ENCODE measurements around the gene RAB20. TPM values are rescaled to one million over a fixed set of nuclear protein-coding genes. Genes with fewer than 3 reads are reported as not detected.
"Not testable (repeated sequence)": the region's sequence is repeated elsewhere in the genome, so short reads cannot be mapped to it uniquely, and the experiment has no call there.

The RAB20 gene
- polyA plus RNA-seq, 1 donor from 2014 or later, result not detected

GRCh38 chr13:110572778-110573118 is 11.2 kb upstream of the RAB20 start:
- Histone ChIP-seq H3K9ac (ENCODE audit: low read length) (no peak overlapping the region), H3K9me2 (ENCODE audit: insufficient read depth, low read length) (no peaks in the 10 kb centered on the region), H3K79me2 (replicated peaks; ENCODE audit: insufficient read depth, low read length) (no peaks in the 10 kb centered on the region), H3K27ac (ENCODE audit: low read length) (no peak overlapping the region), H3K9me3 (ENCODE audit: low read length) (no peaks in the 10 kb centered on the region), H3K4me3 (ENCODE audit: low read length) (no peak overlapping the region), H2AFZ (ENCODE audit: low read depth, low read length) (no peak overlapping the region), H3K36me3 (ENCODE audit: insufficient read depth, low read length) (no peaks in the 10 kb centered on the region), H4K20me1 (ENCODE audit: insufficient read depth) (no peaks in the 10 kb centered on the region), H3K27me3 (ENCODE audit: insufficient read depth, low read depth, low read length) (no peaks in the 10 kb centered on the region), H3K4me2 (ENCODE audit: low read length) (no peak overlapping the region), H3F3A (ENCODE audit: insufficient read depth, low read length, poor library complexity, severe bottlenecking) (no peaks in the 10 kb centered on the region)
- TF ChIP-seq EP300 (conservative IDR thresholded peaks at IDR 0.05; ENCODE audit: poor library complexity, severe bottlenecking), result no peak
- no peak for TF ChIP-seq EZH2 (IDR thresholded peaks at IDR 0.05; ENCODE audit: borderline replicate concordance, insufficient read depth, low read length, poor library complexity, severe bottlenecking)
- TF ChIP-seq SMC3 (conservative IDR thresholded peaks at IDR 0.05; ENCODE audit: poor library complexity), result no peak
- TF ChIP-seq POLR2AphosphoS5 (IDR thresholded peaks at IDR 0.05), result no peak

GRCh38 chr13:110571896-110572777 is 10.6 kb upstream of the RAB20 start:
- H3K36me3 ChIP-seq (ENCODE audit: insufficient read depth, low read length), result no peaks in the 10 kb centered on the region
- no peaks in the 10 kb centered on the region for H3K27me3 ChIP-seq (ENCODE audit: insufficient read depth, low read depth, low read length)
- no peak overlapping the region for H3K4me3 ChIP-seq (ENCODE audit: low read length)
- no peaks in the 10 kb centered on the region for H3K9me2 ChIP-seq (ENCODE audit: insufficient read depth, low read length)
- no peak overlapping the region for H2AFZ ChIP-seq (ENCODE audit: low read depth, low read length)
- H3K27ac ChIP-seq (ENCODE audit: low read length), result no peak overlapping the region
- no peaks in the 10 kb centered on the region for H3K9me3 ChIP-seq (ENCODE audit: low read length)
- no peak for TF ChIP-seq POLR2AphosphoS5 (IDR thresholded peaks at IDR 0.05)
- H3K9ac ChIP-seq (ENCODE audit: low read length), result no peak overlapping the region
- no peaks in the 10 kb centered on the region for H3K79me2 ChIP-seq (replicated peaks; ENCODE audit: insufficient read depth, low read length)
- no peak overlapping the region for H3K4me2 ChIP-seq (ENCODE audit: low read length)
- no peaks in the 10 kb centered on the region for H4K20me1 ChIP-seq (ENCODE audit: insufficient read depth)
- H3F3A ChIP-seq (ENCODE audit: insufficient read depth, low read length, poor library complexity, severe bottlenecking), result no peaks in the 10 kb centered on the region

GRCh38 chr13:110570886-110571285 is 9.4 kb upstream of the RAB20 start:
- TF ChIP-seq RAD21 (conservative IDR thresholded peaks at IDR 0.05) (no peak), EP300 (conservative IDR thresholded peaks at IDR 0.05; ENCODE audit: poor library complexity, severe bottlenecking) (no peak)
- Histone ChIP-seq H4K20me1 (ENCODE audit: insufficient read depth) (no peaks in the 10 kb centered on the region), H3K79me2 (replicated peaks; ENCODE audit: insufficient read depth, low read length) (no peaks in the 10 kb centered on the region), H2AFZ (ENCODE audit: low read depth, low read length) (no peak overlapping the region), H3K9me2 (ENCODE audit: insufficient read depth, low read length) (no peaks in the 10 kb centered on the region), H3K9me3 (ENCODE audit: low read length) (no peaks in the 10 kb centered on the region), H3K4me2 (ENCODE audit: low read length) (no peak overlapping the region), H3K27ac (ENCODE audit: low read length) (no peak overlapping the region), H3K9ac (ENCODE audit: low read length) (no peak overlapping the region), H3F3A (ENCODE audit: insufficient read depth, low read length, poor library complexity, severe bottlenecking) (no peaks in the 10 kb centered on the region), H3K36me3 (ENCODE audit: insufficient read depth, low read length) (no peaks in the 10 kb centered on the region), H3K27me3 (ENCODE audit: insufficient read depth, low read depth, low read length) (no peaks in the 10 kb centered on the region), H3K4me3 (ENCODE audit: low read length) (no peak overlapping the region)

- not testable (repeated sequence) for H3K36me3 ChIP-seq (ENCODE audit: insufficient read depth, low read length); H3K9ac ChIP-seq (ENCODE audit: low read length); H2AFZ ChIP-seq (ENCODE audit: low read depth, low read length); H3K79me2 ChIP-seq (replicated peaks; ENCODE audit: insufficient read depth, low read length); H3K9me2 ChIP-seq (ENCODE audit: insufficient read depth, low read length); H3K4me2 ChIP-seq (ENCODE audit: low read length); H3K27me3 ChIP-seq (ENCODE audit: insufficient read depth, low read depth, low read length); H3K27ac ChIP-seq (ENCODE audit: low read length); H3K4me3 ChIP-seq (ENCODE audit: low read length); H3K9me3 ChIP-seq (ENCODE audit: low read length); H4K20me1 ChIP-seq (ENCODE audit: insufficient read depth); H3F3A ChIP-seq (ENCODE audit: insufficient read depth, low read length, poor library complexity, severe bottlenecking)
Observed at GRCh38 chr13:110569962-110570361, 8.4 kb upstream of the RAB20 start.
